ENCODE measurements around the gene NAAA.
"Not testable (repeated sequence)": the region's sequence is repeated elsewhere in the genome, so short reads cannot be mapped to it uniquely, and the experiment has no call there.

The NAAA gene

DNA sequence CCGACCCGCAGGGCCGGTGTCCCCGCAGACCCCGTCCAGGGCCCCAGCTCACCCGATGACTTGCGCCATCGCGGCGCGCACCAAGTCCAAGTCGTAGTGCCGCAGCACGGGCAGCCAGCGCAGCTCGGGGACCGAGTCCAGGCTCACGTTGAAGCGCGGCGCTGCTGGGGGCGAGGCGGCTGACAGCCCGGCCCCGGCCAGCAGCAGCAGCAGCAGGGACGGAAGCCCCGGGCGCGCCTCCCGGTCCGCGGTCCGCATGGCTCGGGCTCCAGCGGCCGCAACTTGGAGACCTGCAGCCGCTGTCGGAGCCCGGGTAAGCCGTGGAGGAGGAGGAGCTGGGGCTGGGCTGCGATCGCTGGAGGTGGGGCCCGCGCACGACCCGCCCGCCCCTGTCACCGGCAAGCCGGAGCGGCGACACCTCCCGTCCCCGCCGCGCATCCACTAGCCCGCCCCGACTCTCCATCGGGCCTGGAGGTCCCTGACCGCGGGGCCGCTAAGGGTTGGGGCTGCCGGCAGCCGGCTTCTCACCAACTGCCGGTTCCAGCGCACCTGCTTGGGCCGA, at the start of gene NAAA:
NAAA (minus strand) TSS at position 322 of the 562 bp plus-strand sequence; CDS start at position 258, 64 bp downstream.
- DNase-seq, result peak; percentile 90

GRCh38 chr4:75989846-75990528, 49.2 kb upstream of the NAAA start:
- DNase-seq, result no peak

- no peak for DNase-seq
Measured at GRCh38 chr4:75985116-75985515, 44.3 kb upstream of the NAAA start.

DNA sequence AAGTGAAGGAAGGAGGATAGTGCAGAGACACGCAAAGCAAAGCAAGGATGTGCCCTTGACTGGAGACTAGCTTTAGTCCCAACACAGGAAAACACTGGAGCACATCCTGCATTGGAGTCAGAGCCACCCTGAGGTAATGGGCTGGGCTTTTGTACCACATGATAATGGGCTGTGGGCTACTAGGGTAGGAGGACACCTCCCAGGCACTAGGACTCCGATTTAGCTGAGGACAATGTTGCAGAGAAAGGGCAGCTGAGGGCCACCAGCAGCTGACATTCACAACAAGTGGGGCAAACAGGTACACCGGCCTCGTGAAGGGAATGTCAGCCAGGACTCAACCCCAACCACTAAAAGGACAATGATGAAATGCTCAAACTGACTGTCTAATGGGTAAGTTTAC, 39.8 kb upstream of the NAAA start:
- DNase-seq, result no peak

- no peak for DNase-seq
Measured at GRCh38 chr4:75976177-75976576, 35.4 kb upstream of the NAAA start.

DNA sequence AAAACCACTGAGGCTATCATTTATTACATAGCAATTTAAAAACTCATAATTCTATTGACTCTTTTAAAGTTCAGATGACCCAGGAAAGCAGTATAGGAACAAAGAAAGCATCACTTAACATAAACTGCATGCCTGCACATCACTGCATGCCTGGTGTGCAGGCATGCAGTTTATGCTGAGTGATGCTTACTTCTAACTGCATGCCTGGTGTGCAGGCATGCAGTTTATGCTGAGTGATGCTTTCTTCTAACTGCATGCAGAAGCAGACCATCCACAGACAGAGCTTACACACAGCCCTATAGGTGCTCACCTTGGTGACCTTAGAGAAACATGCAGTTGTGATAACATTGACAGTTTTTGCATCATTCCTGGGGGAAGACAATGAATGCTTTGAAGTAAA, 33.0 kb upstream of the NAAA start:
- no peak for DNase-seq

DNA sequence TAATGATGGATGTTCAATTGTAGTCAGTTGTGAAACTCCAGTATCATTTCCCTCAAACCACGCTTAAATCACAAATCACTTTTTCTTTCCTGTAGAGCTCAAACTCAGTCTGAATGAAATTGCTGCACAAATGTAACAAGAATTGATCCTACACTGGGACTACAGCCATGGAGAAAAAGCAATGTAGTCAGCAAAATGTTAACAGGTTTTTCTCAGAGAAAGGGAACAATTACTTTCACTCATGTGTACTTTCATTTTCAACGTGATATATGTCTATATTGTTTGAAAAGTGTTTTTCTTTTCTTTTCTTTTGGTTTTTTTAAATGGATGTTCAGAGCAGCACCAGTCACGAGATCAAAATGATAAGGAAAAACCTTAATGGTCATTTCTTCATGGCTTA, 27.3 kb upstream of the NAAA start:
- no peak for DNase-seq

- no peak for DNase-seq
Measured at GRCh38 chr4:75963558-75963957, 22.7 kb upstream of the NAAA start.

DNA sequence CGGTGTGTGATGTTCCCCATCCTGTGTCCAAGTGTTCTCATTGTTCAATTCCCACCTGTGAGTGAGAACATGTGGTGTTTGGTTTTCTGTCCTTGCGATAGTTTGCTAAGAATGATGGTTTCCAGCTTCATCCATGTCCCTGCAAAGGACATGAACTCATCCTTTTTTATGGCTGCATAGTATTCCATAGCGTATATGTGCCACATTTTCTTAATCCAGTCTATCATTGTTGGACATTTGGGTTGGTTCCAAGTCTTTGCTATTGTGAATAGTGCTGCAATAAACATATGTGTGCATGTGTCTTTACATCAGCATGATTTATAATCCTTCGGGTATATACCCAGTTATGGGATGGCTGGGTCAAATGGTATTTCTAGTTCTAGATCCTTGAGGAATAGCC, 21.3 kb upstream of the NAAA start:
- DNase-seq, result not testable (repeated sequence)

- not testable (repeated sequence) for DNase-seq
Measured at GRCh38 chr4:75958546-75958945, 17.7 kb upstream of the NAAA start.

- DNase-seq, result not testable (repeated sequence)
Measured at GRCh38 chr4:75954811-75955210, 14.0 kb upstream of the NAAA start.

- DNase-seq, result no peak
Measured at GRCh38 chr4:75953509-75953908, 12.7 kb upstream of the NAAA start.

DNA sequence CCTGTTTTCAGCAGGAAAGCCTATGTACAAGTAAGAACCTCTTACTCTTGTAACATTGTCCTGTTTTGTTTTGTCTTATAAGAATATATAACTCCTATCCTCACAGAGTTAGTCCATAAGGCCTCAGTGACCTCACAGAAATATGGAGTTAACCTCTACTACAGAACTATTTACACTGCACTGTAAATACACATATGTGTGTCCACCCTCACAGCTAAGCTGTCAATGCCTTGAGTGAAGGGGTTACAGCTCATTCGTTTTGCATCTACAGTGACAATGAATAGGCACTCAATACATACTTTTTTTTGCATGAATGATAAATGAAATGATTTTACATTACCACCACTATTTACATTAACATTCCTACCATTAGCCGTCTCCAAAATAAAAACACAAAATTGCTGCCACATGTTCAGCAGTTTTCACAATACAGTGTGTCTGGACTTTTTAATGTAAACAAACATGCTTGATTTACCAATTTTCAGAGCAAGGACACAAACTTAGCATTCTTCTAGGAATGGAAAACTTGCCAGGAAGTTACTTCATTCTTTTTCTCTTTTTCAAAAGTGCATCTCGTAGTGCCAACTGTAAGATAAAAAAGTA, 9.5 kb upstream of the NAAA start:
- DNase-seq, result no peak

GRCh38 chr4:75948822-75949444, 8.1 kb upstream of the NAAA start:
- DNase-seq, result no peak

GRCh38 chr4:75939890-75940691, 722 bp downstream of the NAAA start:
- DNase-seq, result peak; percentile 74

DNA sequence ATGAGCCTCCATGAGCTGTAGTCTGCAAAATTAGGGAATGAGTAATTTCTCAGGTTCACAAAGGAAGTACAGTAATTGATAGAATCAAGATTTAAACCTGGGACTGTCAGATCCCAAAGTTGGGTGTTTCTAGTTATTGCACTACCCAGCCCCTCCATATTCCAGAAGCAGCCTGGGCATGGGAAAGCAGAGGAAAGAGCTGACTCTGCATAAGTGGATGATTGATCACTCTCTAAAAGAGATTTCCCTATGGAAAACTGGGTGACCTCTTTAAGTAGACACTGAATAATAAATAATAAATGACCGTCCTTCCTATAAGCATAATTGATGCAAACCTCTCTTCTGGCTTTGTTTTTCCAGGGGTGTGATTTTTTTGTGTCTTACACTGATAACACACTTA, 5.2 kb downstream of the NAAA start:
- no peak for DNase-seq

DNA sequence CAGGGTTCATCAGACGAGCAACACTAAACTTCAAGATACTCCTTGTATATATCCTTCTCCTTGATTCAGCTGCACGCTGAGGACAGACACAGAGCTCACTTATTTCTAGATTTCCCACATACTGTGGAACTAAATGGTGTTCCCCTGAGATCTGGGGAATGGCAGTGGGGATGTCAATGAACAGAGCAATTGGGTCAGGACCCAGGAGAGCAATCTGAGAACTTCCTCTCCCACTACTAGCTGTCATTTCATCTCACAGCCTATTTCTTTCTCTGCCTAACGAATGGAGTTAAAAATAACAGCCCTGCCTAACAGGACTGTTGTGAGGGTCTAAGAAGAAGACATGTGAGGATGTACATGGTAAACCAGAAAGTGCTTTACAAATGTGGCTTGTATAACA, 10.7 kb downstream of the NAAA start:
- no peak for DNase-seq

- not testable (repeated sequence) for DNase-seq
Measured at GRCh38 chr4:75924916-75925315, 15.9 kb downstream of the NAAA start.

- no peak for DNase-seq
Measured at GRCh38 chr4:75924309-75924827, 16.4 kb downstream of the NAAA start.

GRCh38 chr4:75922588-75922987, 18.2 kb downstream of the NAAA start:
- no peak for DNase-seq

DNA sequence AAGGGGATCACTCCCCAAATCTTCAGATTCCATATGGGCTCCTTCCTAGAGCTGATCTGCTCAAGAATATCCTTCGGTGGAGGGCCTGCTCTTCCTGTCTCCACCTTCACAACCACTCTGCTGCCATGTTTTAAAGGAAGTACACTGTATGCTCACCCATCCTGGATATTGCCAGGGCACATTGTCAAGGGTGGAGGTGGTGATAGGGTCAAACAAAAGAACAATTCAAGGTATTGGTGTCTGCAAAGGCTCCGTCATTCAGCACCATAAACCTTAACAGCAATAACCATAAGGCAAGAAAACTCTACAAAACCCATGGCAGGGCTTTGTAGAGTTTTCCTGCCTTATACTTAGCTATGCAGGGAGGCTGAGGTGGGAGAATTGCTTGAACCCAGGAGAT, 18.9 kb downstream of the NAAA start:
- no peak for DNase-seq

DNA sequence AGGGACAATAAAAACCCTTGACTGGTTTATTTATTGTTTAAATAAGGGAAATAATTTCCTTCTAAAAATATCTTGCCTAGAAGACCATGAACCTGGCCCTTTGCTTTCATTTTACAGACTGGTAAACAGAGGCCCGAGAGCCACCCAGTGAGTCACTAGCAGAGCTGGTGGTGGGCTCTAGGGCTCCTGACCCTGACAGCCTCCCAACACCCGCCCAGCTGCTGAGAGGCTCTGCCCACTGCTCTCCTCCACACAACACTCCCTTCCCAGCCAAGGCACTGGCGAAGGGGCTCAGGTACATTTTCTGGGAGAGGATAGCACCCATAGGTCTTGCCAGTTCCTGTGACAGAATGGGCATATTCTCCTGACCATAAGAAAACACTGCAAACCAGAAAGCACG, 20.5 kb downstream of the NAAA start:
- DNase-seq, result no peak

- peak; percentile 50 for DNase-seq
Measured at GRCh38 chr4:75919920-75920319, 20.9 kb downstream of the NAAA start.
